GM23248 (cell line): Measurements from ENCODE around the gene EMP2. TPM values are rescaled to one million over a fixed set of nuclear protein-coding genes. Genes with fewer than 3 reads are reported as not detected.

ENCODE experiments used
- DNase-seq: peaks from one replicate; pipeline ENCODE4 v3.0.0-alpha.2; 2015
- H2AFZ ChIP-seq: fragments of 200-600 bp; sonication (generic); 2 replicates; pipeline ENCODE4 v1.6.1; 2016; ENCODE audit warnings: antibody characterized with exemption
- H3F3A ChIP-seq: fragments of 200-600 bp; sonication (generic); 2 replicates; pipeline ENCODE4 v1.6.1; 2016; ENCODE audit warnings: mild to moderate bottlenecking, antibody characterized with exemption, mixed run types; ENCODE audit not compliant: insufficient read depth
- H3K27ac ChIP-seq: fragments of 200-600 bp; sonication (generic); 2 replicates; pipeline ENCODE4 v1.5.1; 2016; ENCODE audit warnings: mild to moderate bottlenecking
- H3K27me3 ChIP-seq: fragments of 200-600 bp; sonication (generic); replicated peaks from 2 replicates; pipeline ENCODE4 v1.6.1; 2016; ENCODE audit warnings: mild to moderate bottlenecking; ENCODE audit not compliant: insufficient read depth
- H3K36me3 ChIP-seq: fragments of 200-600 bp; sonication (generic); 2 replicates; pipeline ENCODE4 v1.6.1; 2016; ENCODE audit warnings: low read depth, mild to moderate bottlenecking
- H3K4me1 ChIP-seq: fragments of 200-600 bp; sonication (generic); 2 replicates; pipeline ENCODE4 v1.6.1; 2016; ENCODE audit warnings: mild to moderate bottlenecking; ENCODE audit not compliant: insufficient read depth
- H3K4me2 ChIP-seq: fragments of 200-600 bp; sonication (generic); one replicate; pipeline ENCODE4 v1.6.1; 2016; ENCODE audit warnings: mild to moderate bottlenecking; ENCODE audit not compliant: unreplicated experiment
- H3K4me3 ChIP-seq: fragments of 200-600 bp; sonication (generic); 2 replicates; pipeline ENCODE4 v1.5.1; 2016; ENCODE audit warnings: mild to moderate bottlenecking
- H3K79me2 ChIP-seq: fragments of 200-600 bp; sonication (generic); 2 replicates; pipeline ENCODE4 v1.6.1; 2016; ENCODE audit warnings: mild to moderate bottlenecking; ENCODE audit not compliant: insufficient read depth
- H3K9ac ChIP-seq: fragments of 200-600 bp; sonication (generic); 2 replicates; pipeline ENCODE4 v1.6.1; 2016; ENCODE audit warnings: mild to moderate bottlenecking
- H3K9me2 ChIP-seq: fragments of 200-600 bp; sonication (generic); 2 replicates; pipeline ENCODE4 v1.6.1; 2016; ENCODE audit warnings: mixed run types, mild to moderate bottlenecking, moderate library complexity; ENCODE audit not compliant: insufficient read depth
- H3K9me3 ChIP-seq: fragments of 200-600 bp; sonication (generic); one replicate; pipeline ENCODE4 v1.6.1; 2017; ENCODE audit warnings: low read depth
- H4K20me1 ChIP-seq: fragments of 200-600 bp; sonication (generic); 2 replicates; pipeline ENCODE4 v1.6.0; 2016; ENCODE audit not compliant: insufficient read depth
- EZH2 ChIP-seq: fragments of 200-600 bp; sonication (generic); IDR thresholded peaks from 2 replicates; pipeline ENCODE4 v1.6.1; 2018; ENCODE audit warnings: antibody characterized with exemption, mild to moderate bottlenecking; ENCODE audit not compliant: insufficient read depth, poor library complexity, severe bottlenecking
- EZH2phosphoT487 ChIP-seq: fragments of 200-600 bp; sonication (generic); IDR thresholded peaks from 2 replicates; pipeline ENCODE4 v1.6.1; 2018; ENCODE audit warnings: antibody characterized with exemption, moderate library complexity, mild to moderate bottlenecking, low read depth; ENCODE audit not compliant: insufficient read depth
- WGBS, 2 experiments: methylation state at CpG; one replicate each; pipeline ENCODE4 v1.1.6; 2015 to 2017; ENCODE audit warnings: low lambda C conversion rate in 2 of 2, low coverage in 1 of 2; ENCODE audit errors: missing lambda C conversion rate in 2 of 2; 5-methylcytosine and 5-hydroxymethylcytosine counted together
- in situ Hi-C: fragments of 300-500 bp; cut with MboI; formaldehyde crosslinking; loops from 2 replicates; pipeline ENCODE4 v1.15.0; 2020
- polyA plus RNA-seq: library from polyadenylated mRNA; unstranded; fragments of >200 nt; fragmentation: Nextera tagmentation; extraction: Ambion mirVana; gene quantifications from 2 replicates; pipeline ENCODE4 v1.2.1, GENCODE V29; 2016
- total RNA-seq: library from RNA; depleted of rRNA; stranded (reverse); fragments of >200 nt; shearing (Covaris generic); gene quantifications from 2 replicates; pipeline ENCODE4 v1.2.3, GENCODE V29; 2014

EMP2 gene
- total and polyA plus RNA-seq, 2 experiments from 2014 or later: 26.0 to 73.7 TPM

DNA sequence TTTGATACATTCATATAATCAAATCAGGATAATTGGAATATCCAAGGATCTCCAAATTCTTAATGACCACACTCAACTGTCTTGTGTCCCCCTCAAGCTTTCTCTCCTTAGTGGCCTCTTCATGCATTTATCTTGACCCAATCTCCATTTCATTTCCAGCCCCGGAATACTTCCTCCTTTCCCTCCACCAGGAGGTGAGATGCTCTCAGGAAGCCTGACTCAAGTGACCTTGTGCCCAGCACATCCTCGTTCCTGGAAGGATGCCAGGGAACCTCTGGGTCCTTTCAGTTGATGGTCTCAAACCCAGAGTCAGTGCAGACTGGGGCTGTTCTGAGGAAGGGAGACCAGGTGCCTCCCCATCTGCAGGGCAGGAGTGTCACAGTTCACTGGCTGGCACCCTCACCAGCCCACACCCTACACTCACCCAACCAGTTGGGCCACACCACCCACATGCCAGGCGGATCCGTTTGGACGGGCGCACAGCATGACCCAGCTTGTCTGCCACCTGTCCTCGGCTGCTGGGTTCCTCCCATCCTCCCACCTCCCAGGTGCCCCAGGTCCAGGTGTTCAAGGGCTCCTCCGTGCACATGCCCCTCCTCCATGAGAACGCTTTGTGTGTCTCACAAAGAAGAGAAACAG, 14.0 kb upstream of the EMP2 start:
- H3K9me2 ChIP-seq: no peaks in the 10 kb centered on the region
- H2AFZ ChIP-seq: no peak overlapping the region
- no peaks in the 10 kb centered on the region for H4K20me1 ChIP-seq
- H3F3A ChIP-seq: no peaks in the 10 kb centered on the region
- DNase-seq: no peak
- no peaks in the 10 kb centered on the region for H3K79me2 ChIP-seq
- H3K9ac ChIP-seq: no peak overlapping the region
- in situ Hi-C loops: no loop called here
- 80% methylated on average over 9 of the region's 9 CpGs for WGBS, 2 experiments
- H3K27me3 ChIP-seq: no peaks in the 10 kb centered on the region
- H3K9me3 ChIP-seq: no peaks in the 10 kb centered on the region
- H3K36me3 ChIP-seq: no peaks in the 10 kb centered on the region
- TF ChIP-seq EZH2phosphoT487 (no peak), EZH2 (no peak)
- H3K4me2 ChIP-seq: no peak overlapping the region
- H3K4me3 ChIP-seq: no peak overlapping the region
- no peaks in the 10 kb centered on the region for H3K4me1 ChIP-seq
- no peak overlapping the region for H3K27ac ChIP-seq

DNA sequence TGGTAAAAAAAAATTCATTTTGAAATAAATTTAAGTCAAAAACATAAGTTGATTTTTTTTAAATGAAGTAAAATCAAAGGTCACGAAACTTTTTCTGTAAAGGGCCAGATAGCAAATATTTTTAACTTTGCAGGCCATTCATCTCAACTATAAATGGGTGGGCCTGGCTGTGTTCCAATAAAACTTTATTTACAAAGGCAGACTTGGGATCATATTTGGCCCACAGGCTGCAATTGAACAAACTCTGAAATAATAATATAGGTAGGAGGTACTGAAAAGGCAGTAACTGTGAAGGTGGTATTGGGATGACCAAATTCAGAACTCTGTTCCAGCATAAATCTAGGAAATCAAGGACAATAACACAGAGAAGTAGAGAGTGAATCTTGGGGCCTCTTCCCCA, 12.2 kb upstream of the EMP2 start:
- Histone ChIP-seq H2AFZ (no peak overlapping the region), H3K79me2 (no peaks in the 10 kb centered on the region), H3K27ac (no peak overlapping the region), H3K4me1 (no peaks in the 10 kb centered on the region), H3K36me3 (no peaks in the 10 kb centered on the region), H3K9me2 (no peaks in the 10 kb centered on the region), H3K4me3 (no peak overlapping the region), H3K4me2 (no peak overlapping the region), H3F3A (no peaks in the 10 kb centered on the region), H3K9ac (no peak overlapping the region), H3K9me3 (no peaks in the 10 kb centered on the region), H3K27me3 (no peaks in the 10 kb centered on the region), H4K20me1 (no peaks in the 10 kb centered on the region)
- no peak for DNase-seq
- in situ Hi-C loops: no loop called here
- TF ChIP-seq EZH2phosphoT487: no peak
- no peak for TF ChIP-seq EZH2
- WGBS, 2 experiments: 93 to 95% methylated on average over 1 of the region's 1 CpG

- no peak for TF ChIP-seq EZH2phosphoT487
- no peak for TF ChIP-seq EZH2
- Histone ChIP-seq H3K4me1 (peaks cover 4% of the 10 kb centered on the region), H2AFZ (no peak overlapping the region), H3K9me2 (no peaks in the 10 kb centered on the region), H3F3A (peaks cover 5% of the 10 kb centered on the region), H3K4me3 (no peak overlapping the region), H3K36me3 (no peaks in the 10 kb centered on the region), H3K27me3 (no peaks in the 10 kb centered on the region), H3K9me3 (no peaks in the 10 kb centered on the region), H3K9ac (no peak overlapping the region), H3K4me2 (no peak overlapping the region), H3K27ac (no peak overlapping the region), H3K79me2 (no peaks in the 10 kb centered on the region), H4K20me1 (no peaks in the 10 kb centered on the region)
- in situ Hi-C loops: no loop called here
- WGBS, 2 experiments: 93 to 97% methylated on average over 4 of the region's 4 CpGs
- no peak for DNase-seq
Measured at GRCh38 chr16:10590342-10590741, 9.9 kb upstream of the EMP2 start.

DNA sequence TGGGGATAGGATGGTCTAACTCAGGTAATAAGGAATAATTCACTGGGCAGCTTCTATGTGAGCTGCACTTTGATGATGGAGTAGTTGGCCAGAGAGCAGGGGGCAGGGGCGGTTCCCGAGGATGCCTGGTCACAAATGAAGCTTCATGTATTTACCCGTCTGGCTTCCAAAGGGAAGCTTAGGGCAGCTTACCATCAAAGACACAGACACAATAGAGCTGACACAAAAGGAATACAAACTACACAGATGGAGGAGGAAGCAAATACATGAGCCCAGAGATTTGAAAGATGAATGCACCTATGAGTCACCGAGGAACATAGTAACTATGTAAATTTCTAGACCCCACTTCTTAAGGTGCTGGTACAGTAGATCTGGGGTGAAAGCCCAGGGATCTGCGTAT, 8.7 kb upstream of the EMP2 start:
- Histone ChIP-seq H3K9me2 (no peaks in the 10 kb centered on the region), H3K79me2 (no peaks in the 10 kb centered on the region), H3K27ac (no peak overlapping the region), H3K36me3 (no peaks in the 10 kb centered on the region), H3F3A (peaks cover 17% of the 10 kb centered on the region), H4K20me1 (no peaks in the 10 kb centered on the region), H3K27me3 (no peaks in the 10 kb centered on the region), H2AFZ (no peak overlapping the region), H3K4me2 (no peak overlapping the region), H3K4me1 (peaks cover 17% of the 10 kb centered on the region), H3K4me3 (no peak overlapping the region), H3K9ac (no peak overlapping the region), H3K9me3 (no peaks in the 10 kb centered on the region)
- in situ Hi-C loops: no loop called here
- DNase-seq: no peak
- WGBS, 2 experiments: 68 to 69% methylated on average over 5 of the region's 5 CpGs
- TF ChIP-seq EZH2phosphoT487: no peak
- TF ChIP-seq EZH2: no peak
